ENCODE results near the gene C12orf54. TPM values are rescaled to one million over a fixed set of nuclear protein-coding genes. Genes with fewer than 3 reads are reported as not detected.
"Not testable (repeated sequence)": the region's sequence is repeated elsewhere in the genome, so short reads cannot be mapped to it uniquely, and the experiment has no call there.

C12orf54 gene
- total RNA-seq, 4 donors from 2014 or later = not detected

DNA sequence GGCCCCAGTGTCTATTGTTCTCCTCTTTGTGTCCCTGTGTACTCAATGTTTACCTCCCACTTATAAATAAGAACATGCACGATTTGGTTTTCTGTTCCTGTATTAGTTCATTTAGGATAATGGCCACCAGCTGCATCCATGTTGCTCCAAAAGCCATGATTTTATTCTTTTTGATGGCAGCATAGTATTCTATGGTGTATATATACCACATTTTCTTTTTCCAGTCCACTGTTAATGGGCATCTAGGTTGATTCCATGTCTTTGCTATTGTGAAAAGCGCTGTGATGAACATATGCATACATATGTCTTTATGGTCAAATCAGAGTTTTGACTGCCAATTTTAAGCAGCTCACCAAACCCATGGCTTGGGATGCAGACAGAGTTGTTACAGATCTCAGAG is 27.2 kb upstream of the C12orf54 start:
- H3K4me1 ChIP-seq = no peaks in the 10 kb centered on the region
- no peak overlapping the region for H3K4me3 ChIP-seq
- no peak for ATAC-seq
- TF ChIP-seq POLR2A (IDR thresholded peaks at IDR 0.05) (no peak), EP300 (IDR thresholded peaks at IDR 0.05) (no peak), POLR2AphosphoS5 (IDR thresholded peaks at IDR 0.05) (no peak)
- TF ChIP-seq, protein P1, sequence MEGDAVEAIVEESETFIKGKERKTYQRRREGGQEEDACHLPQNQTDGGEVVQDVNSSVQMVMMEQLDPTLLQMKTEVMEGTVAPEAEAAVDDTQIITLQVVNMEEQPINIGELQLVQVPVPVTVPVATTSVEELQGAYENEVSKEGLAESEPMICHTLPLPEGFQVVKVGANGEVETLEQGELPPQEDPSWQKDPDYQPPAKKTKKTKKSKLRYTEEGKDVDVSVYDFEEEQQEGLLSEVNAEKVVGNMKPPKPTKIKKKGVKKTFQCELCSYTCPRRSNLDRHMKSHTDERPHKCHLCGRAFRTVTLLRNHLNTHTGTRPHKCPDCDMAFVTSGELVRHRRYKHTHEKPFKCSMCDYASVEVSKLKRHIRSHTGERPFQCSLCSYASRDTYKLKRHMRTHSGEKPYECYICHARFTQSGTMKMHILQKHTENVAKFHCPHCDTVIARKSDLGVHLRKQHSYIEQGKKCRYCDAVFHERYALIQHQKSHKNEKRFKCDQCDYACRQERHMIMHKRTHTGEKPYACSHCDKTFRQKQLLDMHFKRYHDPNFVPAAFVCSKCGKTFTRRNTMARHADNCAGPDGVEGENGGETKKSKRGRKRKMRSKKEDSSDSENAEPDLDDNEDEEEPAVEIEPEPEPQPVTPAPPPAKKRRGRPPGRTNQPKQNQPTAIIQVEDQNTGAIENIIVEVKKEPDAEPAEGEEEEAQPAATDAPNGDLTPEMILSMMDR (IDR thresholded peaks at IDR 0.05) = no peak
- no peaks in the 10 kb centered on the region for H3K36me3 ChIP-seq
- H3K9me3 ChIP-seq = peaks cover 0 to 2% (median 0%) of the 10 kb centered on the region in 3 donors
- no peaks in the 10 kb centered on the region for H3K27me3 ChIP-seq
- no peak overlapping the region for H3K27ac ChIP-seq
- 38 to 60% methylated on average over 1 to 2 of the region's 2 CpGs for WGBS, 2 donors (ENCODE audit: low coverage in 1 of 2)

DNA sequence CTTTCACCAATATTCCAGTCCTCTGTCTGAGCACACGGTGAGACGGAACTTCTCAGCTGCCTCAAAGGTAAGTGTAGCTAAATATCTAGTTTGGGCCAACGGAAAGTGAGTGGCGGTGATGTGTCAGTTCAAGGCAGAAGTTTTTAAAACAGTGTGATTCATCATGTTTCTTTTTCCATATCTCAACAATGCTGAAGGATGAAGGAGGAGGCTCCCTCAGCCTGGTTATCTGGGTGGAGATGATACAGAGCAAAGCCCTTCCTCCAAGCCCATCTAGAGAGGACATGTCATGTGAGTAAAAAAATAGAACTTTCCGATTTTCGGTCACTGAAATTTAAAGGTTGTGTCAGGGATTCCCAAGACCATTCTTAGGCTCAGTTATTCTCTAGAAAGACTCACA is 23.0 kb upstream of the C12orf54 start:
- no peak for ATAC-seq

GRCh38 chr12:48469027-48469426 is 13.3 kb upstream of the C12orf54 start:
- ATAC-seq, H3K27ac ChIP-seq, H3K36me3 ChIP-seq, H3K4me3 ChIP-seq, H3K4me1 ChIP-seq, H3K27me3 ChIP-seq: not testable (repeated sequence)
- 78 to 82% methylated on average over 6 to 9 of the region's 9 CpGs for WGBS, 2 donors (ENCODE audit: low coverage in 1 of 2)
- H3K9me3 ChIP-seq = peaks cover 0 to 49% (median 0%) of the 10 kb centered on the region in 3 donors

More for the DNA sequence above, 23.0 kb upstream of the C12orf54 start:
- no peak overlapping the region for H3K27ac ChIP-seq
- H3K4me3 ChIP-seq = no peak overlapping the region
- H3K36me3 ChIP-seq = no peaks in the 10 kb centered on the region
- H3K4me1 ChIP-seq = no peaks in the 10 kb centered on the region
- 85 to 89% methylated on average over 3 to 6 of the region's 6 CpGs for WGBS, 2 donors (ENCODE audit: low coverage in 1 of 2)
- TF ChIP-seq POLR2AphosphoS5 (IDR thresholded peaks at IDR 0.05) = no peak
- no peak for TF ChIP-seq EP300 (IDR thresholded peaks at IDR 0.05)
- no peaks in the 10 kb centered on the region for H3K27me3 ChIP-seq
- no peaks in the 10 kb centered on the region for H3K9me3 ChIP-seq

GRCh38 chr12:48472259-48472658 is 10.0 kb upstream of the C12orf54 start, which contains the start of gene ANP32D:
ANP32D (plus strand) TSS chr12:48472559; CDS start chr12:48472665, 106 bp downstream.
- no peak for ATAC-seq
- Histone ChIP-seq H3K4me3 (no peak within 1 kb of the TSS), H3K36me3 (no peaks in the 10 kb centered on the region), H3K27ac (no peak within 1 kb of the TSS), H3K9me3 (peaks cover 0 to 46% (median 1%) of the 10 kb centered on the region in 3 donors), H3K27me3 (no peaks in the 10 kb centered on the region), H3K4me1 (no peaks in the 10 kb centered on the region)
- 93 to 98% methylated on average over 5 to 7 of the region's 7 CpGs for WGBS, 2 donors (ENCODE audit: low coverage in 1 of 2)
- TF ChIP-seq, protein P1 (IDR thresholded peaks at IDR 0.05) = no peak
- TF ChIP-seq POLR2A (IDR thresholded peaks at IDR 0.05) (no peak), EP300 (IDR thresholded peaks at IDR 0.05) (no peak), POLR2AphosphoS5 (IDR thresholded peaks at IDR 0.05) (no peak)

GRCh38 chr12:48473061-48473460 is 9.2 kb upstream of the C12orf54 start:
- H3K36me3 ChIP-seq = no peaks in the 10 kb centered on the region
- no peak overlapping the region for H3K4me3 ChIP-seq
- WGBS, 2 donors (ENCODE audit: low coverage in 1 of 2) = 73 to 75% methylated on average over 9 of the region's 9 CpGs
- H3K4me1 ChIP-seq = no peaks in the 10 kb centered on the region
- H3K27ac ChIP-seq = no peak overlapping the region
- TF ChIP-seq POLR2A (IDR thresholded peaks at IDR 0.05) (no peak), EP300 (IDR thresholded peaks at IDR 0.05) (no peak), POLR2AphosphoS5 (IDR thresholded peaks at IDR 0.05) (no peak)
- TF ChIP-seq, protein P1 (IDR thresholded peaks at IDR 0.05) = no peak
- no peak for ATAC-seq
- peaks cover 0 to 40% (median 1%) of the 10 kb centered on the region in 3 donors for H3K9me3 ChIP-seq
- H3K27me3 ChIP-seq = no peaks in the 10 kb centered on the region

DNA sequence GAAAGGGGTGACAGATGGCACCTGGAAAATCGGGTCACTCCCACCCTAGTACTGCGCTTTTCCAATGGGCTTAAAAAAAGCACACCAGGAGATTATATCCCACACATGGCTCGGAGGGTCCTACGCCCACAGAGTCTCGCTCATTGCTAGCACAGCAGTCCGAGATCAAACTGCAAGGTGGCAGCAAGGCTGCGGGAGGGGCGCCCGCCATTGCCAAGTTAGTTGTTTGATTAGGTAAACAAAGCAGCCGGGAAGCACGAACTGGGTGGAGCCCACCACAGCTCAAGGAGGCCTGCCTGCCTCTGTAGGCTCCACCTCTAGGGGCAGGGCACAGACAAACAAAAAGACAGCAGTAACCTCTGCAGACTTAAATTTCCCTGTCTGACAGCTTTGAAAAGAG is 7.8 kb upstream of the C12orf54 start:
- not testable (repeated sequence) for H3K4me1 ChIP-seq, H3K4me3 ChIP-seq, ATAC-seq, H3K27ac ChIP-seq, H3K36me3 ChIP-seq, H3K27me3 ChIP-seq
- H3K9me3 ChIP-seq = peaks cover 0 to 26% (median 1%) of the 10 kb centered on the region in 3 donors
- no CpG with 5 or more reads among the region's 11 CpGs for WGBS, 2 donors (ENCODE audit: low coverage in 1 of 2)

Measured in gastroesophageal sphincter (tissue), 4 donors.